ENCODE data around the gene MRPS21.
A peak's percentile ranks its signal among the peaks of the same experiment; 100 is the strongest.

Gene MRPS21

DNA sequence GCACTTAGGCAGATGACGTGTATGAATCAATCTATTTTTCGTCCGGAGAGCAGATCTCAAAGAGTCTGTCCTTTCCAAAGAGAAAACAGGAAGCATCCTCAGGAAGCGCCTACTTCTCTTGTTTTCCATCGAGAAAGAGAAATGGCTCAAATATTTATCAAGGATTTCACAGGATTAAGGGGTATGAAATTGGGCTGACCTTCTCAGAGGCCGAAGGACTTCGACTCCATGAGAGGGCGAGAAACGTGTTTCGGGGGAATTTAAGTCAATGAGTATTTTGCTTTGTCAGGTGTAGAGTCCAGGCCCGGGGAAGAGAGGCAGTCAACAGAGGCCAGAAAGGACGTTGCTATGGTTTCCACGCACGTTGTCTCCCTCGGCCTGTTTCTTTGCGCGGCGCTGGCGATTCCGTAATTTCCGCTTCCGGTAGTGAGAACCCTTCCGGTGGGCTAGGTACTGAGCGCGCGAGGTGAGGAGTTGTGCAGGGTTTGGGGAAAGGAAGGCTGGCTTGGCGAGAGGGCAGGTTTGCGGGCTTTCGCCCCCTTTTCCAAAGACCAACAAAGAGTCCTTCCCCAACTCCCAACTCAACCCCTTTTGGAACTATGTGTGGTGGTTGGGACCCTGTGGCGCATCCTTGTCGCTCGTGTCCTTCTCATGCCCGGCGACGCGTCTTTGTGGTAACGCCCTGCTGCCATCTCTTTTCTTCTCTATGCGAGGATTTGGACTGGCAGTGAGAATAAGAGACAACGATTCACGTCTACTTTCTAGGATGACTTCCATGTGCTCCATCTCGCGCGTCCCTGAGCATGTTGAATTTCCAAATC is at the start of gene MRPS21:
TSS of gene MRPS21 (plus strand) at position 429 of the 821 bp plus-strand sequence. CDS start 506 bp downstream, outside the sequence.
- peak; percentile 97 for DNase-seq (ENCODE audit: low spot score)

DNA sequence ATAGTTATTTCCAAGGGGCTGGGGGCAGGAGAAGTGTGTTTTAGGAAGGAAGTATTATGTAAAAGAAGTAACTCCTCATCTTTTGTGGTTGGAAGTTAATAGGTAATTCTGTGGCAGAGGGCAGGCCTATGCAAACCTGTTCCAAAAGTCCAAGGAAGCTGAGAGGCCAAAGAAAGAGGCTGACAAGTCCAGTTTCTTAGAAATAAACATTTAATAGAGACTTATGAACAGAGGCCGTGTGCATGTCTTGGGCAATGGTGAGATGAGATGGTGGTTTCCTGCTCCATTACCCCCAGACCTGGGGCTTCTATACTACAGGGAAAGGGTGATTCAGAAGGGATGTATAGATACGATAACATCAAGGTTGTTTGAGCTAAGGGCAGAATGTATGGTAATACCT is 43.7 kb upstream of the MRPS21 start:
- DNase-seq (ENCODE audit: low spot score), result no peak

DNA sequence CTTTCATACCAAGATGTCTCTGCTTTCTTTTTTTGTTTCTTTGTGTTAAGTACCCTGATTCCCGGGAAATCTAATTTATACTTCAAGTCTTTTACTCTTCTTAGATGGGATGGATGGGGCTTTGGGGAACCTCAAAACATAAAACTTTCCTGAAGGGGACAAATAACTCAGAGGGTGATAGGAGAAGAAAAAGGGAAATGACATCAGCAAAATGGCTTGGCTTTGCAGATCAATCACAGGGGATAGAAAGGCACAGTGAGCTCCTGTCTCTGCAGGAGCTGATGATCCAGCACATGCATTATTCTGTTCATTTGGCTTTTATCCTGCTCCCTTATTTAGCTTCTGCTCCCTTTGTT is 37.5 kb upstream of the MRPS21 start:
- DNase-seq (ENCODE audit: low spot score), result peak; percentile 59

DNA sequence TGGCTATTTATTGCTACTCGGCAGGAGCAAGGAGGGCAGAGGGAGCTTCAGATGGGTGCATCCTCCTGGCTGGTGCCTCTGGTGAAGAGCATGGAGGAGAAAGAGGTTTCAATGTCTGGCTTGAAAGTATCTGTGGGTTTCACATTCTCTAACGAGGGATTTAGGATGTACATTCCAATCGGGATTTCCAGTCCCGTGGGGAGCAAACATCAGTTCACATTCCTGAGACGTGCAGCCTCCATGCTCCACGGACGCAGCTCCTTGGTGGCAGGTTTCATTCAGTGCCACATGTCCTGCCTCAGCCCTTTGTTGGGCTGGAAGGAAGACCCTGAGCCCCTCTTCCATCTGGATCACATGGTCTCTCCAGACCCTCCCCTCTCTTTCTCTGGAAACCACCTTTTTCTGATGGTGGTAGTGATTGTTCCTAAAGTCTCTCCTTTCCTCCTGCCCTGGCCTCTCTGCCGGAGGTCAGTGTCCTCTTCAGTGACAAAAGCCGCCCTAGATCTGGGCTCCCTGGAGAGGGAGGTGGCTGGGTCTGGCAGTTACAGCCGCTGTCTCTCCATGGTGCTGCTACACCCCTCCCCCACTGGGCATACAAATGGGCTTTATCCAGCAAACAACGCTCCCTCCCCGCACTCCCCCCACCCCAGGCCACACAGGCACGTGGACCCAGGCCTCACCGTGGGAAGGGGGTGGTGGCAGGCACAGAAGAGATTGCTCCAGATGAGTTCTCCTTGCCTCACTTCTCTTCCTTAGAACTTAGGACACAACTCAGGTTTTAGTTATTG is 36.9 kb upstream of the MRPS21 start:
- peak; percentile 81 for DNase-seq (ENCODE audit: low spot score)

DNA sequence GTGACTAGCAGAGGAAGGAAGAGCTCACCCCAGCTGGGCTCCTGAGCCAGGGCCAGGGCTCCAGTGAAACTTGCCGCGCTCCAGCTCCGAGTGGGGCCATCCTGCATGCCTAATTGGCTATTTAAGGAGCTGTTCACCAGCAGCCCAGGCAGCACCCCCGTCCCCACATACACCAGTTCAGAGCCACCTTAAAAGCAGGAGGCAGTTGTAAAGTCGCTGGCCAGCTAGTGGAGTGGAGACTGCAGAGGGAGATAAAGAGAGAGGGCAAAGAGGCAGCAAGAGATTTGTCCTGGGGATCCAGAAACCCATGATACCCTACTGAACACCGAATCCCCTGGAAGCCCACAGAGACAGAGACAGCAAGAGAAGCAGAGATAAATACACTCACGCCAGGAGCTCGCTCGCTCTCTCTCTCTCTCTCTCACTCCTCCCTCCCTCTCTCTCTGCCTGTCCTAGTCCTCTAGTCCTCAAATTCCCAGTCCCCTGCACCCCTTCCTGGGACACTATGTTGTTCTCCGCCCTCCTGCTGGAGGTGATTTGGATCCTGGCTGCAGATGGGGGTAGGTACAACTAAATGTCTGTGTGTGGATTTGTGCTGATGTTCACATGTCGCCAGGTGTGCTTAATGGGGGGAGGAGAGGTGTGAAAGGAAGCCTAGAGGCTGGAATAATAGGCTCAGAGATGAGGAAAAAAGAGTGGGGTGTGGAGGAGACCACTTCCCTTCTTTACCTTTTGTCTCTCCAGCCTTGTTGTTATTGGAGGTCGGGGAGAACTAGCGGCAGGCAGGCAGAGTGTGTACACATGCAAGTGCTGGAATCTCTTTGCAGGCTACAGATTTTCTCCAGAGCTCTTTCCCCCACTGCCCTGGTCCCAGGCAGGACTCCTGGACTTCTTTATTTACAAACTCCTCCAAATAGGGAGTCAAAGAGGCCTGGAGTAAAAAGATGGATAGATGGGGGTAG is 35.8 kb upstream of the MRPS21 start, which contains the start of gene CA14:
TSS of gene CA14 (plus strand) at position 151 of the 962 bp plus-strand sequence. CDS start at position 506, 355 bp downstream.
- DNase-seq (ENCODE audit: low spot score), result peak; percentile 74

DNA sequence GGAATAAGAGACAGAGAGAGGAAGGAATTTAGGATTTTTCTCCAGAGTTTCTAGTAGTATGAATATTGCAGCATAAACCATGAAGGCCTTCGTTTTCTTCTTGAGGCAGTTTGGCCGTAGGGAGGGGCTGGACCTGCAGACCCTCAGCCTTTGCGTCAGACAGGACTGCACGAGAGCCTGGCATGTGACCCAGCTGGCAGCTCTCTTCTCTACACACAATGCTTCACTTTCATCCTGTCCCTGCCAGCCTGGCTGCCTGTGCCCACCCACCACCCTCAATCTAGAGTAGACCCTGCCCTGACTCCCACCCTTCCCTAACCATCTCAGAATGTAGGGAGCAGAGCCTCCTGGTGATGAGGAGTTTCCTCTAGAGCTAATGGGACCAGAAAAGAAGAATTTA is 34.4 kb upstream of the MRPS21 start:
- no peak for DNase-seq (ENCODE audit: low spot score)

DNA sequence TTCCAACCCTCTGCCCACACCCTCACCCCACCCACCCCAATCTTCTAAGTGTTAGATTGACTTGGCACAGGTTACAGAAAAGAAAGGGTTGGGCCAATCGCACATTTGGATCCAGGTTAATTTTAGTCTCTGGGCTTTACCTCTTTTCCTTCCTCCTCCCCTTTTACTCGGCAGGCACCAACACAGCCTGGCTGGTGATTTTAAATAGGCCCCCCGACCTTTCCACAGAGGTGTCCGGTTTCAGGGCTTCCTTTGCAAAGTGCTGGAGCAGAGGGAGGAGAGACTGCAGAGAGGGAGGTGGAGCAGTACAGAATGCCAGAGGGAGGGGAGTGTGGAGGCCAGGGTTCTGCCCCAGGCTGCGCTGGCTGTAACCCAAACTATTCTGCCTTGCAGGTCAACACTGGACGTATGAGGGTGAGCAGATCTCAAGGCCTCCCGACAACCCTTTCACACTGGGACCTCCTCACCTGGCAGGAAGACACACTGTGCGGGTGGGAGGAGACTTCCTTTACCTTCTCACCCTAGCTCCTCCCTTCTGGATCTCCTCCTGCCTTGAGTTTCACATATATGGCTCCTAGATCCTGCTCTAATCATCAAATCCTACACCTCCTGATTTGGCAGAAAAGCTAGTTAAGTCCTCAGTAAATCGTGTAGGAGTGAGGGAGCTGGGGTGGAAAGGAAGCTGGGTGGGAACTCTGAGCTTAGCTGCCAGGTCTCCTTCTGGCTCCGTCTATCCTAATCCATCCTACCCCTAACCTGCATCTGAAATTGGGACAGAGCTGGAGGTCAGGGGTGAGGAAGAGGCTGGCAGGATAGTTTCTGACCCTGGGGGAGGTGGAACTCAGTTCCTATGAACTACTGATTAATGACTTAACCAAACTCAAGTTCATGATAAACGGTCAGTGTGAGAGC is 33.6 kb upstream of the MRPS21 start:
- DNase-seq (ENCODE audit: low spot score), result peak; percentile 75

DNA sequence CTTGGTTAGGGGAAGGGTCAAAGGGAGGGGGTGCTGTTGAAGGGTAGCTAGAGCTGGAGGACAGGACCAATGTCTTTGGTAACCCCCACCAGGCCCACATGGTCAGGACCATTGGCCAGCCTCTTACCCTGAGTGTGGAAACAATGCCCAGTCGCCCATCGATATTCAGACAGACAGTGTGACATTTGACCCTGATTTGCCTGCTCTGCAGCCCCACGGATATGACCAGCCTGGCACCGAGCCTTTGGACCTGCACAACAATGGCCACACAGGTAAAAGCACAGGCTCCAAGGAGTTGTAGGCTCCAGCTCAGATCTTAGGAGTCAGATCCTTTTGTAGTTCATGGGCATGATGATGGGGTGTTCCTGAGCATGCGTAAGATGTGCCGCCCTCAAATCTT is 32.3 kb upstream of the MRPS21 start:
- no peak for DNase-seq (ENCODE audit: low spot score)

DNA sequence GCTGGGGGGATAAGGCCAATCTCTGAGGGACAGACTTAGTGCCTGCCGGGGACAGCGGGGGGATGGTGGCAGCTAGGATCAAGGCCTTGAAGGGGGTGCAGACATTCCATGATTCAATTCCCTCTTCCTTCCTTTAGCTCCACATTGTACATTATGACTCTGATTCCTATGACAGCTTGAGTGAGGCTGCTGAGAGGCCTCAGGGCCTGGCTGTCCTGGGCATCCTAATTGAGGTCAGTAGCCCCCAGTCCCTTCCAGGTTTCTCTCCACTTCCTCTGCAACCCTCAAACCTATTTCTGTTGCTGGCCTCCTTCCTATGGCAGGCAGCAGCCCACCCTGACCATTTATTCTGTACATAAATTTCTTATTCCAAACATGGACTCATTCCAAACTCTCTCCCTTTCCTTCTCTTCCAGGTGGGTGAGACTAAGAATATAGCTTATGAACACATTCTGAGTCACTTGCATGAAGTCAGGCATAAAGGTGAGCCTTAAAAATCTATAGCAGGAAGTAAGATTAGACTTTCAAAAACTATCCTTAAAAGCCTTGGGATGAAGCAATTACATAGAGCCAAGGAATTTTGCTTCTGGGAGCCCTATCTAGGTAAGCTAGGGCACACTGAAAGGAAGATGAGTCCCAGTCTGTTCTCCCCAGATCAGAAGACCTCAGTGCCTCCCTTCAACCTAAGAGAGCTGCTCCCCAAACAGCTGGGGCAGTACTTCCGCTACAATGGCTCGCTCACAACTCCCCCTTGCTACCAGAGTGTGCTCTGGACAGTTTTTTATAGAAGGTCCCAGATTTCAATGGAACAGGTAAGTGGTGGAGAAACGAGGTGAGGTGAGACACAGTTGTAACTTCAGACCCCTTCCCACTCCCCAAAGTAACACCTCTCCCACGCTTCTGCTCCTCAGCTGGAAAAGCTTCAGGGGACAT is 31.0 kb upstream of the MRPS21 start:
- DNase-seq (ENCODE audit: low spot score), result no peak

DNA sequence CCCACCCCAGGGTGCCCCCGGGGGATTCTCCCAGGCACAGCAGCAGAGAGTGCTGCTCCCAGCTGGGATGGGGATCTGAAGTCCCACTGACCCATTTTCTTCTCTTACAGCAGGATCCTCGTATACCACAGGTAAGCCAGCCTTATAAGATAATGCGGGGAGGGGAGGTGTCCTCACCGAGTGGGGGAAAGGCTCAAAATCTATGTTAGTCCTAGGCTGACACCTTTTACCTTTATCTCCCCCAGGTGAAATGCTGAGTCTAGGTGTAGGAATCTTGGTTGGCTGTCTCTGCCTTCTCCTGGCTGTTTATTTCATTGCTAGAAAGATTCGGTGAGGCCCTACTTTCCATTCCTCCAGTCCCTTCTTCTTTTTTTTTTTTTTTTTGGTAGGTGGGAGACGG is 30.1 kb upstream of the MRPS21 start:
- no peak for DNase-seq (ENCODE audit: low spot score)

DNA sequence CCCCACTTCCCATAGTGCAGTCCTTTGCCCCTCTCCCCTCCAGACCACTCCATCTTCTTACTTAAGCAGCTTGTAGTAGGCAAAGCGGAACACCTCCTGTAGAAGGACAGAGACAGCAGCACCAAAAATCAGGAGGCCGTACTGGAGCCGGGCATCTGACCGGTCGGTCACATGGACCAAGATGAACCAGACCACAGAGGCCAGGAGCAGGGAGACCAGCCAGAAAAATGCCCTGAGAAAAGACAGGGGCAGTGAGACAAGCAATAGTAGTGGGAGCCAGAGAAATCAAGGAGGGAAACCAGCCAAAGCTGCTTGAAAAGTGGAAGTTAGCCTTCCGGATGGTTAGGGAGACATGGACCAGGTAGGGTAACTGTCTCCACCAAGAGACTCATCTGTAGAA is 25.8 kb upstream of the MRPS21 start:
- DNase-seq (ENCODE audit: low spot score), result no peak

DNA sequence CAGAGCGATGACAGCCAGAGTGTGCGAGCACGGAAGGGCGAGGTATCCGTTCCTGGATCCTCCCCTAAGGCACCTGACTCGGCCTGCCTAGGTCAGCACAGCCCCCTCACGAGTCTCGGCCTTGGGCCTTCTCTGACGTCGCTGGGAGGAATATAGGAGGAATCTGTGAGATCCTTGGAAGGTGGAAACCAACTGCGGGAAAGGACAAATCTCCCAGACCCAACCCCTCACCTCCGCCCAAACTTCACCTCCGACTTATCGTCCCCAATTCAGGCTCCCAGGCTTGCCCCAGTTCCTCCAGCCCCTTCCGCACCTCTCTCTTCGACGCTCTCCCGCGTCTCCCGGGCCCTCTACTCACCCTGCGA is 25.3 kb upstream of the MRPS21 start:
- DNase-seq (ENCODE audit: low spot score), result no peak

DNA sequence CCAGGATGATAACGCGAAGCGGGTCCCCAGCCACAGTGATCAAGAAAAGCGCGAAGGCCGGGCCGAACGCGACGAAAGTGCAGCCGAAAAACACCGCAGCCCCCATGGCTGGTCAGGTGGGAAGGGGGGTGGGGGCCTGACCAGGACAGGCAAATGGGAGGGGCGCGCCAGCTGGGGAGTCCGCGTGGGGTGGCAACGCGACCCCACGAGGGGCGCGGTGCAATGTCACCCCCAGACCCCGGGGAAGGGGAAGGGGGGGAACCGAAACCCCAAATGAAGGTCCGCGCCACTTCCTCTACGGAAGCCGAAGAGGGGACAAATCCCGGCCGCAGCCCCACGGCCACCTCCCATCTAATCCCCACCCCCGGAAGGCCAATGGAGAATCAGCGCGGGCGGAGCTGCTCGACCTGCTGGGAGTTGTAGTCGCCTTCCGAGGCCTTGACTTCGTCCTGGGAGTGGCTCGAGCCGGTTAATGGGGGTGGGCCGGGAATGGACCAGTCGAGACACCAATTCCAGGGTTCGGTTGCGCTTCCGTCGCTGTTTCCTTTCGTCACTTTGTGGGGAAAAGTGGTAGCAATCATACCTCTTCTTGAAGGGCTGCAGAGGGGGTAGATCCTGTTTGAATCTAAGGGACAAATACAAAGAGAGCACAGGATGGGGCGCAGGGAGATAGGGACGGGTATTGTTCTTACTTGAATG is 24.8 kb upstream of the MRPS21 start, which contains the start of gene APH1A:
TSS of gene APH1A (minus strand) at position 312 of the 699 bp plus-strand sequence. CDS start at position 106, 206 bp downstream.
- DNase-seq (ENCODE audit: low spot score), result peak; percentile 99

DNA sequence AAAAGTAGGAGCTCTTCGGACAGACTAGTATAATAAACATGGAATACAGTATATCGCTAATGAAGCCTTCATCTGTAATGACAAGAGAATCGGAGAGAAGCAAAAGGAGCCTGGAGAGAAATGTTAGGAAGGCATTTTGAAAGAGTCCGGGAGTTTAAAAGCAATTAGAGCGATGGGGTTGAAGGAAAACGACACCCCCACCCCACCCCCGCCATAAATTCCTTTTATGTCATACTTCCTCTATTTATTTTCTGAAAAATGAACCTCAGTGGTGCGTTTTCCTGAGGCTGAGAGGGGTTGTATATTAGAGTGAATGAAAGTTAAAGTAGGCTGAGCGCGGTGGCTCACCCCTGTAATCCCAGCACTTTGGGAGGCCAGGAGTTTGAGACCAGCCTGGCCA is 24.2 kb upstream of the MRPS21 start:
- DNase-seq (ENCODE audit: low spot score), result no peak

DNA sequence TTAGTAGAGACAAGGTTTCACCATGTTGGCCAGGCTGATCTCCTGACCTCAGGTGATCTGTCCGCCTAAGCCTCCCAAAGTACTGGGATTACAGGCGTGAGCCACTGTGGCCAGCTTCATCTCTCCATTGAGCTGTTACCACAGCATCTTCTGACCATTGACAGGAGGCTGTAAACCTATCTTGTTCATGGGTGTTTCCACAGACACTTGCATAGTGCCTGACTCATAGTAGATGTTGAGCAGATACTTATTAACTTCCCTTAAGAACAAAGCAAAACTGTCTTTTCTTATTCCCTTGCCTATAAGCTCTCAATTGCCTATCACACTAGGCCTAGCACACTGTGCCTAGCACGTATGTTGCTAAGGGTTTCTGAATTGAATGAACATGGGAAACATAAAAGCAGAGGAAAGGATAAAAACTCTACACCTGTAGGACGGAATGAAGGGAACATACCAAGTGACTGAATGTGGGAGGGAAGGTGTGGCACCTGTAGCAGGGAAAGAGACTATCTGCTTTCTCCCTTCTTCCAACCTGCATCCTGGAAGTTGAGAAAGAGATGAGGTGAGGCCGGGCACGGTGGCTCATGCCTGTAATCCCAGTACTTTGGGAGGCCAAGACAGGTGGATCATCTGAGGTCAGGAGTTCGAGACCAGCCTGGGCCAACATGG is 22.2 kb upstream of the MRPS21 start:
- no peak for DNase-seq (ENCODE audit: low spot score)

DNA sequence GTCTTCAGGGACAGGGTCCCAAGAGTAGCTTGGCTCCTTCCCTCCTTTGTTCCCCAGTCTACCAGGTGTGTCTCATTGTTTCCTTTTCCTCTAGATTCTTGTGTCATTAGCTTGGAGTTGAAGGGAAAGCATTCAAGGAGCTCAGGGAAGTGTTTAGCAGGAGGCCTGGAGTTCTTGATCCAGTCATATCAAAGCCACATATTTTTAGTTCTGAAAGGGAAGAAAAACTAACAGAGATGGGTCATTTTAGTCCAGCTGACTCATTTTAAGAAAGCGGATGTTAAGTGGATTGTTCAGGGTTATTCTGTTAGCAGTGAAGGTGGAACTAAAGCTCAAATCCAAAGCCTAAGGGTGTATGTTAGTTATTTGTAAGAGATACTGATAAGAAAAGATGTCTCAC is 20.4 kb upstream of the MRPS21 start:
- no peak for DNase-seq (ENCODE audit: low spot score)

DNA sequence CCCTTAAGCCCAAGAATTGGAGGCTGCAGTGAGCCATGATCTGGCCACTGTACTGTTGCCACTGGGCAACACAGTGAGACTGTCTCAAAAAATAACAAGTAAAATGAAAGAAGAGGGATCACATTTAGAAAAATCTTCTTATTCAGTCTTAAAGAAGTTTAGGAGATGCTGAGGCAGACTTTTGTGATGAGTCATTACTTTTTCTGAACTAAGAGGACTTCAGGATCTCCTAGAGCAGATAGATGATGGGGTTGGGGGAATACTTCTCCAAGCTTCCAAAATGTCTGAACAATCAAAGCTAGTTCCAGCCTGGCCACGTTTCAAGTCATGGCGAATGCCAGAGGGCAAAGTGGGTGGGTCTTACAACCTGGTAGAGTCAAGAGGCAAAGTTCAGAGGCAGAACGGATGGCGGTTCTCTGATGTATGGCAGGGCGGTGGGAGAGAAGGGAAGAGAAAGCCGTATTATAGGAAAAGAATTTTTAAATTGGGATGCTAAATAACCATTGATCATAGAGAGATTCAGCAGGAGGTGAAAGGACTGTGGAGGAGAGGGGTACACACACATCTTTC is 13.4 kb upstream of the MRPS21 start:
- DNase-seq (ENCODE audit: low spot score), result no peak

DNA sequence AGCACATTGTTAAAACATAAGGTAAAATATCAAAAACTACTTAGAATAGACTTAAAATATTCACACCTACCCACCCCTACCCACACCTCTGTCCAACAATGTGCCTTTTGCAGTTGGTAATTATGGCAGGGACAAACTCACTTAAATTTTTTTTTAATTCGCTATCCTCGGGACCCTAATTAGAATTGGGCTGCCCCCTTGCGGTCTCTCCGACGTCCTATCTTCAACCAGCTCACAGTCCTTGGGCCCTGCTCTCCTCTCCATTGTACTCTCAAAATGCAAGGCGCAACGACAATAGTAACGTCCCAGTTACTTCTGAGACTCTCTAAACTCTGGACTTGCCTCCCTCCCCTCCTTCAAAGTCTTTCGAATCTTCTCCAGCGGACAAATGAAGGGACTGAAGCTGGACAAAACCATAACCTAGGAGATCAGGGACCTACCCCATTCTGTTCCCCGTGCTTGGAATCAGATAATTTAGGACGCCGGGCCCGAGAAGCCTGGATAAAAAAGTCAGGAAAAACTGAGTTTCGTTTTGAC is 12.4 kb upstream of the MRPS21 start:
- DNase-seq (ENCODE audit: low spot score), result peak; percentile 88
